Activated CD4-positive, alpha-beta T cell treated with anti-CD3 and anti-CD28 coated beads, Interleukin-2, amount 50 U/mL, for 24 hours (primary cell): ENCODE data around the gene DUSP15.
"Not testable (repeated sequence)": the region's sequence is repeated elsewhere in the genome, so short reads cannot be mapped to it uniquely, and the experiment has no call there.

Experiments used
- DNase-seq, 2 donors: peaks; one replicate each; pipeline ENCODE4 v3.0.0-alpha.2; 2020; ENCODE audit warnings: low read depth in 1 of 2, low spot score in 1 of 2

Gene DUSP15

GRCh38 chr20:31823360-31824124, 46.8 kb downstream of the DUSP15 start:
- no peak for DNase-seq

GRCh38 chr20:31822421-31823330, 47.7 kb downstream of the DUSP15 start:
- DNase-seq: peak; percentile 64 to 66

GRCh38 chr20:31821427-31821826, 48.9 kb downstream of the DUSP15 start:
- DNase-seq: no peak

GRCh38 chr20:31820228-31820627, 50.1 kb downstream of the DUSP15 start:
- no peak for DNase-seq

GRCh38 chr20:31819083-31819784, 51.1 kb downstream of the DUSP15 start, which contains the start of gene MYLK2:
MYLK2 (plus strand) TSS chr20:31819356; CDS start chr20:31819581, 225 bp downstream.
- no peak for DNase-seq

GRCh38 chr20:31818376-31818908, 51.9 kb downstream of the DUSP15 start:
- no peak for DNase-seq

GRCh38 chr20:31817461-31817860, 52.9 kb downstream of the DUSP15 start:
- DNase-seq: no peak

GRCh38 chr20:31816221-31816620, 54.1 kb downstream of the DUSP15 start:
- DNase-seq: no peak

- no peak for DNase-seq
These were observed 54.7 kb downstream of the DUSP15 start for GRCh38 chr20:31815408-31816188.

- not testable (repeated sequence) for DNase-seq
These were observed 56.2 kb downstream of the DUSP15 start for GRCh38 chr20:31814142-31814541.

- DNase-seq: no peak
These were observed 56.7 kb downstream of the DUSP15 start for GRCh38 chr20:31813611-31814010.

GRCh38 chr20:31811796-31812728, 58.3 kb downstream of the DUSP15 start:
- DNase-seq: no peak

GRCh38 chr20:31811198-31811597, 59.1 kb downstream of the DUSP15 start:
- DNase-seq: no peak
